ENCODE results near the gene KIF14.

KIF14 gene

GRCh38 chr1:200524092-200524491, 96.5 kb downstream of the KIF14 start:
- no peak overlapping the region for H3K27ac ChIP-seq (ENCODE audit: low read depth, low read length)
- H3K36me3 ChIP-seq (ENCODE audit: control insufficient read depth, low read length) = no peaks in the 10 kb centered on the region
- H3F3A ChIP-seq (ENCODE audit: control insufficient read depth, insufficient read depth) = no peaks in the 10 kb centered on the region
- no peaks in the 10 kb centered on the region for H4K20me1 ChIP-seq (ENCODE audit: control insufficient read depth, insufficient read depth, low read depth, low read length)
- no peak overlapping the region for H3K4me3 ChIP-seq (ENCODE audit: low read length)
- peaks cover 6% of the 10 kb centered on the region; the same call in 1 of the 2 replicates for H3K27me3 ChIP-seq (ENCODE audit: control insufficient read depth, low read length)
- no peak overlapping the region for H3K4me2 ChIP-seq (ENCODE audit: low read length)
- H3K79me2 ChIP-seq (ENCODE audit: control insufficient read depth, low read length) = no peaks in the 10 kb centered on the region
- H3K4me1 ChIP-seq (ENCODE audit: control insufficient read depth, low read length) = peaks cover 6% of the 10 kb centered on the region
- no peaks in the 10 kb centered on the region for H3K9me2 ChIP-seq (replicated peaks; ENCODE audit: control insufficient read depth, low read length)
- TF ChIP-seq EZH2phosphoT487 (IDR thresholded peaks at IDR 0.05; ENCODE audit: borderline replicate concordance, low read length) = no peak
- TF ChIP-seq CTCF (IDR thresholded peaks at IDR 0.05; ENCODE audit: low read depth, low read length, poor library complexity, severe bottlenecking) = no peak
- no peaks in the 10 kb centered on the region for H3K9me3 ChIP-seq (ENCODE audit: control insufficient read depth, insufficient read depth, low read length)

- no peak for TF ChIP-seq EZH2phosphoT487 (IDR thresholded peaks at IDR 0.05; ENCODE audit: borderline replicate concordance, low read length)
- no peak for TF ChIP-seq CTCF (IDR thresholded peaks at IDR 0.05; ENCODE audit: low read depth, low read length, poor library complexity, severe bottlenecking)
- no peaks in the 10 kb centered on the region for H3K79me2 ChIP-seq (ENCODE audit: control insufficient read depth, low read length)
Observed at GRCh38 chr1:200520735-200521134, 99.8 kb downstream of the KIF14 start.

GRCh38 chr1:200518524-200518923, 102.0 kb downstream of the KIF14 start:
- H3K9me3 ChIP-seq (ENCODE audit: control insufficient read depth, insufficient read depth, low read length) = no peaks in the 10 kb centered on the region
- H3K4me3 ChIP-seq (ENCODE audit: low read length) = no peak overlapping the region
- H3K27ac ChIP-seq (ENCODE audit: low read depth, low read length) = no peak overlapping the region
- no peaks in the 10 kb centered on the region for H3K79me2 ChIP-seq (ENCODE audit: control insufficient read depth, low read length)
- no peaks in the 10 kb centered on the region for H3K36me3 ChIP-seq (ENCODE audit: control insufficient read depth, low read length)
- H4K20me1 ChIP-seq (ENCODE audit: control insufficient read depth, insufficient read depth, low read depth, low read length) = no peaks in the 10 kb centered on the region
- H3K27me3 ChIP-seq (ENCODE audit: control insufficient read depth, low read length) = peaks cover 5% of the 10 kb centered on the region
- TF ChIP-seq EZH2phosphoT487 (IDR thresholded peaks at IDR 0.05; ENCODE audit: borderline replicate concordance, low read length) (no peak), CTCF (IDR thresholded peaks at IDR 0.05; ENCODE audit: low read depth, low read length, poor library complexity, severe bottlenecking) (no peak)
- H3F3A ChIP-seq (ENCODE audit: control insufficient read depth, insufficient read depth) = no peaks in the 10 kb centered on the region
- no peaks in the 10 kb centered on the region for H3K9me2 ChIP-seq (replicated peaks; ENCODE audit: control insufficient read depth, low read length)
- H3K4me1 ChIP-seq (ENCODE audit: control insufficient read depth, low read length) = no peaks in the 10 kb centered on the region
- no peak overlapping the region for H3K4me2 ChIP-seq (ENCODE audit: low read length)

More at GRCh38 chr1:200520735-200521134, 99.8 kb downstream of the KIF14 start:
- no peaks in the 10 kb centered on the region for H3K9me2 ChIP-seq (replicated peaks; ENCODE audit: control insufficient read depth, low read length)
- H3K4me3 ChIP-seq (ENCODE audit: low read length) = no peak overlapping the region
- no peaks in the 10 kb centered on the region for H3F3A ChIP-seq (ENCODE audit: control insufficient read depth, insufficient read depth)
- H3K4me2 ChIP-seq (ENCODE audit: low read length) = no peak overlapping the region
- H3K4me1 ChIP-seq (ENCODE audit: control insufficient read depth, low read length) = no peaks in the 10 kb centered on the region
- H3K27me3 ChIP-seq (ENCODE audit: control insufficient read depth, low read length) = peaks cover 6% of the 10 kb centered on the region
- no peak overlapping the region for H3K27ac ChIP-seq (ENCODE audit: low read depth, low read length)
- H4K20me1 ChIP-seq (ENCODE audit: control insufficient read depth, insufficient read depth, low read depth, low read length) = no peaks in the 10 kb centered on the region
- no peaks in the 10 kb centered on the region for H3K36me3 ChIP-seq (ENCODE audit: control insufficient read depth, low read length)
- no peaks in the 10 kb centered on the region for H3K9me3 ChIP-seq (ENCODE audit: control insufficient read depth, insufficient read depth, low read length)

Data from DOHH2 (cell line).